HepG2 (cell line): ENCODE results near the gene RSBN1L. TPM values are rescaled to one million over a fixed set of nuclear protein-coding genes. Genes with fewer than 3 reads are reported as not detected.

Experiments used
- BRF2 ChIP-seq: sonication (generic); formaldehyde crosslinking; IDR thresholded peaks from 2 replicates; pipeline ENCODE4 v1.8.1; 2022; ENCODE audit warnings: mild to moderate bottlenecking, missing genetic modification reagents
- DMTF1 ChIP-seq: sonication (generic); formaldehyde crosslinking; IDR thresholded peaks from 2 replicates; pipeline ENCODE4 v1.4.0; 2020; ENCODE audit warnings: mild to moderate bottlenecking, missing genetic modification reagents
- GABPA ChIP-seq, 2 experiments: IDR thresholded peaks; 2 replicates each; pipeline ENCODE4 v1.6.1; 2011 to 2016; ENCODE audit warnings: low read depth in 2 of 2, low read length in 1 of 2, missing biosample characterization in 1 of 2, missing genetic modification characterization in 1 of 2
- HDAC2 ChIP-seq: sonication (generic); formaldehyde crosslinking; IDR thresholded peaks from 2 replicates; pipeline ENCODE4 v1.4.0; 2020; ENCODE audit warnings: missing genetic modification reagents
- IRF1 ChIP-seq: sonication (generic); formaldehyde crosslinking; IDR thresholded peaks from 2 replicates; pipeline ENCODE4 v1.4.0; 2020; ENCODE audit warnings: low read depth, mild to moderate bottlenecking, missing genetic modification reagents
- KDM4B ChIP-seq: sonication (generic); formaldehyde crosslinking; IDR thresholded peaks from 2 replicates; pipeline ENCODE4 v1.4.0; 2020; ENCODE audit warnings: missing genetic modification reagents
- MXD4 ChIP-seq: IDR thresholded peaks from 2 replicates; pipeline ENCODE4 v1.6.1; 2016; ENCODE audit warnings: mild to moderate bottlenecking, missing biosample characterization, missing genetic modification reagents
- POLR2AphosphoS5 ChIP-seq: IDR thresholded peaks from 2 replicates; pipeline ENCODE4 v1.6.1; 2012; ENCODE audit warnings: low read depth, low read length
- RFXANK ChIP-seq: IDR thresholded peaks from 2 replicates; pipeline ENCODE4 v1.6.1; 2016
- SAFB2 ChIP-seq: sonication (generic); formaldehyde crosslinking; IDR thresholded peaks from 2 replicates; pipeline ENCODE4 v1.5.1; 2020; ENCODE audit warnings: missing genetic modification reagents, low read depth, mild to moderate bottlenecking, borderline replicate concordance
- SMAD1 ChIP-seq: sonication (generic); formaldehyde crosslinking; IDR thresholded peaks from 2 replicates; pipeline ENCODE4 v1.4.0; 2020; ENCODE audit warnings: missing genetic modification reagents, low read depth, mild to moderate bottlenecking, borderline replicate concordance
- SMAD3 ChIP-seq: sonication (generic); formaldehyde crosslinking; IDR thresholded peaks from 2 replicates; pipeline ENCODE4 v1.4.0; 2020; ENCODE audit warnings: missing genetic modification reagents
- SRY ChIP-seq: sonication (generic); formaldehyde crosslinking; IDR thresholded peaks from 2 replicates; pipeline ENCODE4 v1.8.0; 2022; ENCODE audit warnings: mild to moderate bottlenecking, missing genetic modification reagents
- TAF1 ChIP-seq: sonication (generic); formaldehyde crosslinking; IDR thresholded peaks from 2 replicates; pipeline ENCODE4 v1.4.0; 2020; ENCODE audit warnings: missing genetic modification reagents
- TCF12 ChIP-seq, 2 experiments: fragments of 450-650 bp in 1 of 2; sonication (generic) in 1 of 2; formaldehyde crosslinking in 1 of 2; IDR thresholded peaks; 2 replicates each; pipeline versions ENCODE4 v1.6.1 to v1.8.0; 2017 to 2022; ENCODE audit warnings: antibody characterized with exemption in 1 of 2, mild to moderate bottlenecking in 1 of 2, missing genetic modification reagents in 1 of 2, moderate library complexity in 1 of 2
- YEATS2 ChIP-seq: sonication (generic); formaldehyde crosslinking; IDR thresholded peaks from 2 replicates; pipeline ENCODE4 v1.4.0; 2020; ENCODE audit warnings: missing genetic modification reagents, borderline replicate concordance
- ZBTB26 ChIP-seq: IDR thresholded peaks from 2 replicates; pipeline ENCODE4 v1.6.1; 2016; ENCODE audit warnings: missing compliant biosample characterization, missing genetic modification reagents, borderline replicate concordance
- ZNF224 ChIP-seq: sonication (generic); formaldehyde crosslinking; IDR thresholded peaks from 2 replicates; pipeline ENCODE4 v1.5.0; 2020; ENCODE audit warnings: mild to moderate bottlenecking, missing genetic modification reagents
- ZNF446 ChIP-seq: sonication (generic); formaldehyde crosslinking; IDR thresholded peaks from 2 replicates; pipeline ENCODE4 v1.5.0; 2020; ENCODE audit warnings: mild to moderate bottlenecking, missing genetic modification reagents
- ZNF530 ChIP-seq: sonication (generic); formaldehyde crosslinking; IDR thresholded peaks from 2 replicates; pipeline ENCODE4 v1.5.0; 2020; ENCODE audit warnings: low read depth, mild to moderate bottlenecking, missing genetic modification reagents
- ZNF709 ChIP-seq: sonication (generic); formaldehyde crosslinking; IDR thresholded peaks from 2 replicates; pipeline ENCODE4 v1.5.0; 2020; ENCODE audit warnings: mild to moderate bottlenecking, missing genetic modification reagents
- ZNF720 ChIP-seq: sonication (generic); formaldehyde crosslinking; IDR thresholded peaks from 2 replicates; pipeline ENCODE4 v1.4.0; 2020; ENCODE audit warnings: missing genetic modification reagents
- ZNF772 ChIP-seq: sonication (generic); formaldehyde crosslinking; IDR thresholded peaks from 2 replicates; pipeline ENCODE4 v1.5.0; 2020; ENCODE audit warnings: mild to moderate bottlenecking, missing genetic modification reagents
- ZSCAN30 ChIP-seq: sonication (generic); formaldehyde crosslinking; IDR thresholded peaks from 2 replicates; pipeline ENCODE4 v1.5.0; 2020; ENCODE audit warnings: mild to moderate bottlenecking, missing genetic modification reagents
- polyA plus RNA-seq, 8 experiments: library from polyadenylated mRNA; depleted of rRNA in 3 of 8; stranded (reverse) in 7 of 8; unstranded in 1 of 8; fragments of >200 nt; fragmentation: Illumina TruSeq in 4 of 8; extraction: Trizol in 4 of 8; gene quantifications; 2 replicates each; pipeline versions ENCODE4 v1.2.1 to v1.2.3, GENCODE V29; 2011 to 2016; ENCODE audit warnings: low read depth in 4 of 8, missing spikeins in 1 of 8, mixed read lengths in 1 of 8; ENCODE audit not compliant: insufficient read depth in 1 of 8
- total RNA-seq, 5 experiments: library from RNA; depleted of rRNA; stranded (reverse); fragments of >200 nt; fragmentation: Illumina TruSeq; extraction: Trizol; gene quantifications; 2 replicates each; pipeline ENCODE4 v1.2.3, GENCODE V29; 2016; ENCODE audit warnings: low read depth in 1 of 5

RSBN1L gene
- total and polyA plus RNA-seq, 2 of the 13 experiments (the other 11 are each of a cell fraction or from before 2014, with no cell fraction given), result 7.7 to 21.3 TPM

GRCh38 chr7:77799078-77799964, 103.1 kb downstream of the RSBN1L start (continued):
- TF ChIP-seq MXD4 (CRISPR knock-in tag) (0 out of 2 replicates have a peak, but pooled peaks have one; percentile 61), DMTF1 (CRISPR knock-in tag) (0 out of 2 replicates have a peak, but pooled peaks have one; percentile 34), ZNF224 (CRISPR knock-in tag) (no peak), RFXANK (CRISPR knock-in tag) (no peak), ZNF720 (CRISPR knock-in tag) (no peak), YEATS2 (CRISPR knock-in tag) (no peak), ZNF530 (CRISPR knock-in tag) (no peak), KDM4B (CRISPR knock-in tag) (no peak), POLR2AphosphoS5 (no peak), SRY (peak; percentile 71; the same call in 1 of the 2 replicates), ZSCAN30 (CRISPR knock-in tag) (no peak), ZNF446 (CRISPR knock-in tag) (no peak), TAF1 (CRISPR knock-in tag) (peak; percentile 22; the same call in 1 of the 2 replicates), ZNF772 (no peak), HDAC2 (0 out of 2 replicates have a peak, but pooled peaks have one; percentile 23), BRF2 (no peak), SMAD1 (CRISPR knock-in tag) (no peak), SMAD3 (CRISPR knock-in tag) (no peak), ZNF709 (peak; percentile 17), IRF1 (CRISPR knock-in tag) (no peak), ZBTB26 (CRISPR knock-in tag) (no peak), SAFB2 (CRISPR knock-in tag) (no peak), TCF12 (IDR thresholded peaks at IDR 0.05) (no peak), TCF12 (CRISPR knock-in tag; IDR thresholded peaks at IDR 0.05) (no peak), GABPA (IDR thresholded peaks at IDR 0.05; ENCODE audit: low read depth, low read length) (no peak), GABPA (CRISPR knock-in tag; IDR thresholded peaks at IDR 0.05; ENCODE audit: low read depth) (no peak)
